Psoas muscle (tissue), 8 donors: ENCODE data around the gene OR2C3. TPM values are rescaled to one million over a fixed set of nuclear protein-coding genes. Genes with fewer than 3 reads are reported as not detected.

ENCODE experiments used
- ATAC-seq, 4 donors: fragments of 200-7000 bp; cut with Tn5 transposase; one replicate each; pipeline ENCODE4 v1.9.1; 2020; ENCODE audit warnings: moderate library complexity in 3 of 4, mild to moderate bottlenecking in 2 of 4
- DNase-seq, 2 donors: peaks; one replicate each; pipeline ENCODE4 v3.0.0-alpha.2; 2020
- H3K27ac ChIP-seq: fragments of 200-600 bp; one replicate; pipeline ENCODE4 v1.8.0; 2022
- H3K27me3 ChIP-seq, 3 donors: fragments of 200-600 bp in 1 of 3; one replicate each; pipeline versions ENCODE4 v1.6.1 to v1.8.0; 2013 to 2022; ENCODE audit warnings: low read length in 2 of 3, mild to moderate bottlenecking in 2 of 3, moderate library complexity in 1 of 3; ENCODE audit not compliant: insufficient read depth in 3 of 3
- H3K36me3 ChIP-seq, 2 donors: fragments of 200-600 bp in 1 of 2; one replicate each; pipeline versions ENCODE4 v1.6.1 to v1.8.0; 2013 to 2022; ENCODE audit warnings: low read depth in 1 of 2, mild to moderate bottlenecking in 1 of 2, moderate library complexity in 1 of 2; ENCODE audit not compliant: insufficient read depth in 1 of 2
- H3K4me1 ChIP-seq: fragments of 200-600 bp; one replicate; pipeline ENCODE4 v1.8.0; 2022
- H3K4me3 ChIP-seq: fragments of 200-600 bp; one replicate; pipeline ENCODE4 v1.8.0; 2022; ENCODE audit warnings: mild to moderate bottlenecking
- H3K9me3 ChIP-seq: fragments of 200-600 bp; one replicate; pipeline ENCODE4 v1.8.0; 2022
- CTCF ChIP-seq: fragments of 200-600 bp; IDR thresholded peaks from one replicate; pipeline ENCODE4 v1.8.0; 2022; ENCODE audit warnings: antibody characterized with exemption
- WGBS, 3 donors: extraction: QIAGEN DNeasy Blood & Tissue Kit; methylation state at CpG; one replicate each; pipeline versions ENCODE4 v1.1.6 to v1.1.7; 2013; 5-methylcytosine and 5-hydroxymethylcytosine counted together
- intact Hi-C, 2 donors: fragments of 100-400 bp; cut with DNase I; formaldehyde crosslinking; loops; one replicate each; pipeline versions ENCODE4 v1.11.0 to v1.14.2; 2022
- polyA plus RNA-seq, 3 donors: library from polyadenylated mRNA; stranded (reverse); fragments of 200-250 nt; gene quantifications; one replicate each; pipeline ENCODE4 v1.2.3, GENCODE V29; 2013
- total RNA-seq, 4 donors: library from RNA; stranded (reverse); fragmentation: NEBNext Ultra II Directional in 2 of 4; extraction: Animal tissue kit (Norgen Biotek cat#: 25700) in 2 of 4; gene quantifications; one replicate each; pipeline versions ENCODE4 v1.2.1 to v1.2.4, GENCODE V29; 2021 to 2023
- donor health status: healthy with polysubstance abuse.
- donor health status: DM: no; HTN: no; CAD: no; lungs with moderate emphysema.
- donor health status: Bipolar disorder and iron deficiency.
- donor health status: healthy.
- donor health status: DM: yes; HTN: yes; CAD: no.
- donor health status: DM: no; HTN: no; CAD: no.
- donor health status: DM: no; HTN: no; CAD: no.
- donor health status: DM: yes; HTN: yes; CAD: no.

OR2C3 gene
- total and polyA plus RNA-seq, 7 donors = 0.01 TPM; not detected in 5

- ATAC-seq (no peak), DNase-seq (no peak)
- no peak overlapping the region for H3K4me3 ChIP-seq
- H3K9me3 ChIP-seq = no peaks in the 10 kb centered on the region
- 82 to 84% (median 82%) methylated on average over 5 of the region's 5 CpGs for WGBS, 3 donors
- intact Hi-C loops = no loop called here
- no peaks in the 10 kb centered on the region for H3K36me3 ChIP-seq
- H3K4me1 ChIP-seq = no peaks in the 10 kb centered on the region
- no peak overlapping the region for H3K27ac ChIP-seq
- no peaks in the 10 kb centered on the region for H3K27me3 ChIP-seq
- TF ChIP-seq CTCF = no peak
These were observed 2.3 kb upstream of the OR2C3 start for GRCh38 chr1:247538561-247538960.

- TF ChIP-seq CTCF = no peak
- ATAC-seq (no peak), DNase-seq (no peak)
- H3K4me1 ChIP-seq = no peaks in the 10 kb centered on the region
- H3K4me3 ChIP-seq = no peak overlapping the region
- H3K36me3 ChIP-seq = no peaks in the 10 kb centered on the region
- no peaks in the 10 kb centered on the region for H3K27me3 ChIP-seq
- WGBS, 3 donors = 65 to 82% (median 71%) methylated on average over 3 of the region's 3 CpGs
- H3K9me3 ChIP-seq = no peaks in the 10 kb centered on the region
- H3K27ac ChIP-seq = no peak overlapping the region
- intact Hi-C loops = no loop called here
These were observed 838 bp downstream of the OR2C3 start for GRCh38 chr1:247535402-247535801.

GRCh38 chr1:247531937-247532336, 4.3 kb downstream of the OR2C3 start:
- no peak for TF ChIP-seq CTCF
- ATAC-seq = no peak
- H3K36me3 ChIP-seq = no peaks in the 10 kb centered on the region
- no peaks in the 10 kb centered on the region for H3K4me1 ChIP-seq
- no peaks in the 10 kb centered on the region for H3K27me3 ChIP-seq
- no peak for DNase-seq
- WGBS, 3 donors = 91 to 93% (median 92%) methylated on average over 8 of the region's 8 CpGs
- H3K27ac ChIP-seq = no peak overlapping the region
- H3K4me3 ChIP-seq = no peak overlapping the region
- intact Hi-C loops = no loop called here
- no peaks in the 10 kb centered on the region for H3K9me3 ChIP-seq

GRCh38 chr1:247530785-247531184, 5.5 kb downstream of the OR2C3 start:
- Histone ChIP-seq H3K4me3 (no peak overlapping the region), H3K9me3 (no peaks in the 10 kb centered on the region), H3K36me3 (no peaks in the 10 kb centered on the region), H3K4me1 (no peaks in the 10 kb centered on the region), H3K27me3 (no peaks in the 10 kb centered on the region), H3K27ac (no peak overlapping the region)
- DNase-seq = no peak
- ATAC-seq = no peak
- WGBS, 3 donors = 30 to 71% (median 39%) methylated on average over 38 to 41 of the region's 41 CpGs
- no peak for TF ChIP-seq CTCF
- intact Hi-C loops = no loop called here

- no peaks in the 10 kb centered on the region for H3K27me3 ChIP-seq
- H3K4me1 ChIP-seq = no peaks in the 10 kb centered on the region
- TF ChIP-seq CTCF = no peak
- intact Hi-C loops = no loop called here
- no peaks in the 10 kb centered on the region for H3K36me3 ChIP-seq
- no peak for ATAC-seq
- no peaks in the 10 kb centered on the region for H3K9me3 ChIP-seq
- WGBS, 3 donors = 82 to 88% (median 85%) methylated on average over 1 of the region's 1 CpG
- DNase-seq = no peak
- no peak overlapping the region for H3K27ac ChIP-seq
- no peak overlapping the region for H3K4me3 ChIP-seq
These were observed 6.4 kb downstream of the OR2C3 start for GRCh38 chr1:247529771-247530355.
